ENCODE data around the gene IZUMO1R. TPM values are rescaled to one million over a fixed set of nuclear protein-coding genes. Genes with fewer than 3 reads are reported as not detected.
"Not testable (repeated sequence)": the region's sequence is repeated elsewhere in the genome, so short reads cannot be mapped to it uniquely, and the experiment has no call there.

The IZUMO1R gene
- total RNA-seq, 1 experiment from 2014 or later = not detected

DNA sequence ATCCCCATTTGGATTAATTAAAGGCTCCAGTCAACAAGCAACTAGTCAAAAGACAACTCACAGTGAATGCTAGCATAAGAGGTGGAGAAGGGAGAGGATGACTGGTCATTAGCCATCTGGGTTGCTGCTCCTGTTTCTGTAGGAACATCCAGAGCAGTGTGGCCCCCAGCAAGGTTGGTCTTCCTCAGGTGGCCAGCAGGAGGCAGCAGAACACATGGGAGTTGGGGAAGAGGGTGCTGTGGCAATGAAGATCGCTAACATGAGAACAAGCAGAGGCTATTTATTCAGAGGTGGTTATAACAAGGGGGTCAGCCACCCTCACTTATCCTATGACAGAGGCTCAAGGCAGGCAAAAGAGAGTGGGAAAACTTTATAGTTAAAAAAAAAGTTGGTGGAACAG is 21.3 kb downstream of the IZUMO1R start:
- DNase-seq (ENCODE audit: low spot score) = peak; percentile 75

DNA sequence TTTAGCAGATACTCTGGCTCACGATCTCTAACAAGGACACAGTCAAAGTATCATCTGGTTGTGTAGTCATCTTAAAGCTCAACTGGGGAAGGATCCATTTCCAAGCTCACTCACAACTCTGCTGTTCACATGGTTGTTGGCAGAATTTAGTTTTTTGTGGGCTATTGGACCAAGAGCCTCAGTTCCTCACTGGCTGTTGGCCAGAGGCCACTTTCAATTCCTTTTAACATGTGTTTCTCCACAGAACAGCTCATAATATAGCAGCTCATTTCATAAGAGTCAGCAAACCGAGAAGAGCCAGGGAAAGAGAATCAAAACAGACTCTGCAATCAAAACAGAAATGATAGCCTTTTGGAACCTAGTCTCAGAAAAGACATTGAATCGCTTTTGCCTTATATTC is 22.6 kb downstream of the IZUMO1R start:
- no peak for DNase-seq (ENCODE audit: low spot score)

DNA sequence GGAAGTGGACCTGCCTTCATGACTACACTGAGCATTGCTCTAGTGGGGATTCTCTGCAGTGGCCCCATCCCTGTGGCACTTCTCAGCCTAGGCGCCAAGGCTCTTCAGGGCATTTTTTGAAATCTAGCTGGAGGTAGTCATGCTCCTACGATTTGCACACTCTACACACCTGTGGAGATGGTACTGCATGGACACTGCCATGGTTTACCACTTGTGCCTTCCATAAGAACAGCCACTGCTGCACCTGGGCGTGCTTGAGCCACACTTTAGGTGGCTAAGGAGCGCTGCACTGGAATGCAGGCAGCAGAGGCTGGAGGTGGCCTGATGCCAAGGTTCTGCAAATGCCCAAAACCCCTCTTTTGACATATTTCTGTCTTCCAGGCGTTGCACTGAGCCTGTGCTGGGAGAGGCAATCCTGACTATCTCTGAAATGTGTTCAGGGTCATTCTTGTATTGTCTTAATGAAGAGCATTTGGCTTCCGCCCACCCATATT is 24.3 kb downstream of the IZUMO1R start:
- DNase-seq (ENCODE audit: low spot score) = no peak

DNA sequence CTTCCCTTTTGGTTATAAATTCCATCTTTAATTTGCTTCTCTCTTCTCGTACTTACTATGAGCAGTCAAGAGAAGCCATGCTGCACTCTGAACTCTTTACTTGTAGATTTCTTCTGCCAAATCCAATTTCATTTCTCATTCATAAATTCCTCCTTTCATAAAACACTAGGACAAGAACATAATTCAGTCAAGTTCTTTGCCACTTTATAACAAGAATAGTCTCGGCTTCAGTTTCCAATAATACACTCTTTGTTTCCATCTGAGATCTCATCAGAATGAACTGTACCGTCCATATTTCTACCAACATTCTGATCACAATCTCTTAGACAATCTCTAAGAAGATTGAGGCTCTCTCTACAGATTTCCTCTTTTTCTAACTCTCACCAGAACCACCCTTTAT is 25.1 kb downstream of the IZUMO1R start:
- DNase-seq (ENCODE audit: low spot score) = no peak

DNA sequence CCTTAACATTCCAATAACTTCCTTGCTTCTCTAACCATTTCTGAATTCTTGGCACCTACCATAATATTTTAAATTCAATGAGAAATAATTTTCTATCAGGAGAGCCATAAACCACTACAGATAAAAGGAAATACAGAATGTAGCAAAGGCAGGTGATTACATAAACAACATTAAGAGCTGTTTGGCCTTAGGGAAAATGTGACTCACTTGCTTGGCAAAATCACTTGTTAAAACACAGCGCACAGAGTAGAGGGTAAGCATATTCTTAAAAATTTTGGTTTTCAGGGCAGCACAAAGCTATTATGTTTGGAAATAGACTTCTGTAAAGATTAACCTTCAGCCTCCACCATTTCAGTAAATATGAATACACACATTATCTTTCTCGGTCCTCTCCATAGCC is 26.4 kb downstream of the IZUMO1R start:
- DNase-seq (ENCODE audit: low spot score) = no peak

DNA sequence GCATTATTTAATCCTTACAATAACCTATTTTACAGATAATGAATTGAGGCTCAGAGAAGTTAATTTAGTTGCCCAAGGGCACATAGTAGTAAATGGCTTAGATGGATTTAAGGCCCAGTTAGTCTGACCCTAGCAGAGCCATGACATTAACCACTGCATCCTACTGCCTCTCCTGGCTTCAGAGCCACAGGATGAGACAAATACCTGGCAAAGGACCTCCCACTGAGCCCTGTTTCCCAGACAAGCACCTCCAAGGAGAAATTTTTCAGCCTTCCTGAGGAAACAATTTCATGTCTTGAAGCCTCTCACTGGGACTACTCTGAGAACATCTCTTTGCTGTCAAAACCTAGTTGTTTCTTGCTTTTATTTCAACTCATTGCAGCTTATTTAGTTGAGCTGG is 28.4 kb downstream of the IZUMO1R start:
- no peak for DNase-seq (ENCODE audit: low spot score)

DNA sequence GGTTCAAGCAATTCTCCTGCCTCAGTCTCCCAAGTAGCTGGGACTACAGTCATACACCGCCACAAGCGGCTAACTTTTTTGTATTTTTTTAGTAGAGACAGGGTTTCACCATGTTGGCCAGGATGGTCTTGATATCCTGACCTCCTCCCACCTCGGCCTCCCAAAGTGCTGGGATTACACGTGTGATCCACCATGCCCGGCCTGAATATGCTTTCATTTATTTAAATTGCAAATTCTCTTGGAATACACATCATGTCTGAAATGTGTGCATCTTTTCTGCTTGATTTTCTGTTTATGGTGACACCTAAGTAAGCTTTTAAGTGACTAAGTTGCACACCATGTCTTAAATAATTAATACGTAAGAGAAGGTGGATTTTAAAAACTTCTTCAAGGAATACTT is 31.7 kb downstream of the IZUMO1R start:
- no peak for DNase-seq (ENCODE audit: low spot score)

DNA sequence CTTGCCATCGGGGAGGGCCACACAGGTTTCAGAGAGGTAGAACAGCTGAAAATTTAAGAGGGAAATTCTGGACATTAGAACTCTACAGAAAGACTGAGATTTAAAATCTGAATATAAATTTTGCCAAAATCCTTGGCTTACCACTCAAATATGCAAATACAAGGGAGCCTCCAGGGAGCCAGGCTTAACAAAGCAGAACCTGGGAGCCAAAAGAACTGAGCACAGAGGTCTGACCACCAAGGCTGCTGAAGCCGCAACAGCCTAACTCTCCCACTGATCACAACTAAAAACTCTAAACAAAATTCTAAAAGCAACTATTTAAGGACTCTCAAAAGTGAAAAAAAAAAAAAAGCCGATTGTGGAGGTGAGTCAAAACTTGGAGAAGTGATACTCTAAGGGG is 34.3 kb downstream of the IZUMO1R start:
- DNase-seq (ENCODE audit: low spot score) = no peak

DNA sequence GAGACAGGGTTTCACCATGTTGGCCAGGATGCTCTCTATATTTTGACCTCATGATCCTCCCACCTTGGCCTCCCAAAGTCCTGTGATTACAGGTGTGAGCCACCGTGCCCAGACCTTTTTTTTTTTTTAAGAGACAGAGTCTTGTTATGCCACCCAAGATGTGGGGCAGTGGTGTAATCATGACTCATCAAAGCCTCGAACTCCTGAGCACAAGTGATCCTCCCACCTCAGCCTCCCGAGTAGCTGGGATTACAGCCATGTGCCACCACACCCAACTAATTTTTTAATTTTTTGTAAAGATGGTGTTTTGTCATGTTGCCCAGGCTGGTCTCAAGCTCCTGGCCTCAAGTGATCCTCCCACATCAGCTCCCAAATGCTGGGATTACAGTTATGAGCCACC is 37.9 kb downstream of the IZUMO1R start:
- DNase-seq (ENCODE audit: low spot score) = no peak

DNA sequence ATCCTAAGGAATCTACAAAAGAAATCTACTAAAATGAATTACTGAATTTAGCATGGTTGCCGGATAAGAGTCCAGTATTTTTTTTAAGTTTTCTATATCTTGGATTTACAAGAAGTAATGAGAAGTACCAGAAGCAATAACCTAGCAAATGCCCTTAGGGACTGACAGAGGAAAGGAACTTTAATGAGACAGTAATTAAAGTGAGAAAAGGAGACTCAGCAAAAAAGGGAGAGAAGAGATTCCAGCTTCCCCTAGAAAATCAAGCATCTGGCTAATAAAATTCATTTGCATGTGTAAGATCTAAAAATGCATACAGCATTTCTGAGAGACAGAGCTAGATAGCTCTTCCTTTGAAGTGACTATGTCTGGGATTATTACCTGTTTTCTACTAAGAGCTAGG is 39.1 kb downstream of the IZUMO1R start:
- DNase-seq (ENCODE audit: low spot score) = no peak

DNA sequence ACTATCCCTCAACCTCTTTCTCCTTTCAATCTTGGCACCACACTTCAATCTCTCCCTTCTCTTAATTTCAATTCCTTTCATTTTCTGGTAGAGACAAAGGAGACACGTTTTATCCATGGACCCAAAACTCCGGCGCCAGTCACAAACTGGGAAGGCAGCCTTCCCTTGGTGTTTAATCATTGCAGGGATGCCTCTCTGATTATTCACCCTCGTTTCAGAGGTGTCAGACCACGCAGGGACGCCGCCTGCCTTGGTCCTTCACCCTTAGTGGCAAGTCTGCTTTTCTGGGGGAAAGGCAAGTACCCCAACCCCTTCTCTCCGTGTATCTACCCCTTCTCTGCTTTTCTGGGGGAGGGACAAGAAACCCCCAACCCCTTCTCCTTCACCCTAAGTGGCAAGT is 41.9 kb downstream of the IZUMO1R start:
- not testable (repeated sequence) for DNase-seq (ENCODE audit: low spot score)

DNA sequence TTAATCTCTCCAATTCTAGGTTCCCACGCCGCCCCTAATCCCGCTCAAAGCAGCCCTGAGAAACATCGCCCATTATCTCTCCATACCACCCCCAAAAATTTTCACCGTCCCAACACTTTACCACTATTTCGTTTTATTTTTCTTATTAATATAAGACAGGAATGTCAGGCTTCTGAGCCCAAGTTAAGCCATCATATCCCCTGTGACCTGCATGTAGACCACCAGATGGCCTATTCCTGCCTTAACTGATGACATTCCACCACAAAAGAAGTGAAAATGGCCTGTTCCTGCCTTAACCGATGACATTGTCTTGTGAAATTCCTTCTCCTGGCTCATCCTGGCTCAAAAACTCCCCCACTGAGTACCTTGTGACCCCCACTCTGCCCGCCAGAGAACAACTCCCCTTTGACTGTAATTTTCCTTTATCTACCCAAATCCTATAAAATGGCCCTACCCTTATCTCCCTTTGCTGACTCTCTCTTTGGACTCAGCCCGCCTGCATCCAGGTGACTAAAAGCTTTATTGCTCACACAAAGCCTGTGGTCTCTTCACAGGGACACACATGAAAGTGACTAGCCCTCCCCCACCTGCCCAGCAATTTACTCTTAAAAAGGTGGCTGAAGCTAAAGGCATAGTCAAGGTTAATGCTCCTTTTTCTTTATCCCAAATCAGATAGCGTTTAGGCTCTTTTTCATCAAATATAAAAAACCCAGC is 46.6 kb downstream of the IZUMO1R start:
- not testable (repeated sequence) for DNase-seq (ENCODE audit: low spot score)

Other genes starting within 250 kb of the IZUMO1R start
- 26.1 and 26.2 TPM in 2 replicates for gene PANX1, start 175.7 kb upstream of the IZUMO1R start, total RNA-seq (2014; rRNA removed; shearing (Covaris generic))
- 0.05 TPM in 1 of 2 replicates, not detected in the other for gene GPR83, start 96.8 kb downstream of the IZUMO1R start, total RNA-seq (2014; rRNA removed; shearing (Covaris generic))
- gene MRE11, start 189.3 kb downstream of the IZUMO1R start, total RNA-seq (2014; rRNA removed; shearing (Covaris generic)) = 17.2 and 17.9 TPM in 2 replicates
- 4.3 and 7.5 TPM in 2 replicates for gene ANKRD49, start 189.4 kb downstream of the IZUMO1R start, total RNA-seq (2014; rRNA removed; shearing (Covaris generic))
- gene C11orf97, start 207.9 kb downstream of the IZUMO1R start, total RNA-seq (2014; rRNA removed; shearing (Covaris generic)) = not detected in 2 replicates
- gene FUT4, start 239.3 kb downstream of the IZUMO1R start, total RNA-seq (2014; rRNA removed; shearing (Covaris generic)) = 54.4 and 55.1 TPM in 2 replicates